GM21390 (cell line): ENCODE results near the gene ARMCX2.
"Not testable (repeated sequence)": the region's sequence is repeated elsewhere in the genome, so short reads cannot be mapped to it uniquely, and the experiment has no call there.

ENCODE experiments used
- ATAC-seq: cut with Tn5 transposase; IDR thresholded peaks from one replicate; pipeline ENCODE4 v1.9.1; 2021; ENCODE audit not compliant: unreplicated experiment

Gene ARMCX2

GRCh38 chrX:101659601-101660063 is at the start of gene ARMCX2:
TSS of gene ARMCX2 (minus strand) at chrX:101659850. CDS start at chrX:101657588, 2,262 bp downstream.
- peak; percentile 44 for ATAC-seq

- ATAC-seq: no peak
Measured at GRCh38 chrX:101709384-101709783, 49.7 kb upstream of the ARMCX2 start.

- no peak for ATAC-seq
Measured at GRCh38 chrX:101708163-101708562, 48.5 kb upstream of the ARMCX2 start.

- peak; percentile 96 for ATAC-seq
Measured at GRCh38 chrX:101693476-101693875, 33.8 kb upstream of the ARMCX2 start.

GRCh38 chrX:101691835-101692234 is 32.2 kb upstream of the ARMCX2 start:
- ATAC-seq: no peak

GRCh38 chrX:101686574-101686973 is 26.9 kb upstream of the ARMCX2 start:
- no peak for ATAC-seq

GRCh38 chrX:101685923-101686322 is 26.3 kb upstream of the ARMCX2 start:
- no peak for ATAC-seq

- ATAC-seq: no peak
Measured at GRCh38 chrX:101682723-101683122, 23.1 kb upstream of the ARMCX2 start.

GRCh38 chrX:101677028-101677427 is 17.4 kb upstream of the ARMCX2 start:
- peak; percentile 81 for ATAC-seq

GRCh38 chrX:101676571-101676970 is 16.9 kb upstream of the ARMCX2 start:
- peak; percentile 30 for ATAC-seq

- no peak for ATAC-seq
Measured at GRCh38 chrX:101668143-101668542, 8.5 kb upstream of the ARMCX2 start.

GRCh38 chrX:101658661-101659491 is 774 bp downstream of the ARMCX2 start:
- peak; percentile 86 for ATAC-seq

GRCh38 chrX:101657495-101657894 is 2.2 kb downstream of the ARMCX2 start:
- no peak for ATAC-seq

- no peak for ATAC-seq
Measured at GRCh38 chrX:101656817-101657216, 2.8 kb downstream of the ARMCX2 start.

GRCh38 chrX:101655534-101655933 is 4.1 kb downstream of the ARMCX2 start:
- ATAC-seq: no peak

GRCh38 chrX:101647716-101648115 is 11.9 kb downstream of the ARMCX2 start:
- ATAC-seq: not testable (repeated sequence)

- no peak for ATAC-seq
Measured at GRCh38 chrX:101642093-101642492, 17.6 kb downstream of the ARMCX2 start.

- no peak for ATAC-seq
Measured at GRCh38 chrX:101639583-101639982, 20.1 kb downstream of the ARMCX2 start.

GRCh38 chrX:101619364-101619763 is 40.3 kb downstream of the ARMCX2 start:
- no peak for ATAC-seq

- ATAC-seq: peak; percentile 93
Measured at GRCh38 chrX:101617211-101618191, 42.1 kb downstream of the ARMCX2 start, which contains the start of gene ARMCX6. TSS of gene ARMCX6 (minus strand) at chrX:101618000. CDS start at chrX:101616620, 1,380 bp downstream.

GRCh38 chrX:101605728-101606127 is 53.9 kb downstream of the ARMCX2 start:
- no peak for ATAC-seq
